AG10803 (cell line): ENCODE measurements around the gene RASA1.

Source experiments
- DNase-seq: peaks from one replicate; pipeline ENCODE4 v3.0.0; 2010; ENCODE audit warnings: low read depth
- H3K4me3 ChIP-seq: 2 replicates; pipeline ENCODE4 v1.5.1; 2011; ENCODE audit warnings: mild to moderate bottlenecking, low read length, control low read depth
- TF ChIP-seq, protein P1 (sequence below): conservative IDR thresholded peaks from 2 replicates; pipeline ENCODE4 v1.5.1; 2011; ENCODE audit warnings: mild to moderate bottlenecking, low read length, control low read depth, inconsistent platforms

Gene RASA1

DNA sequence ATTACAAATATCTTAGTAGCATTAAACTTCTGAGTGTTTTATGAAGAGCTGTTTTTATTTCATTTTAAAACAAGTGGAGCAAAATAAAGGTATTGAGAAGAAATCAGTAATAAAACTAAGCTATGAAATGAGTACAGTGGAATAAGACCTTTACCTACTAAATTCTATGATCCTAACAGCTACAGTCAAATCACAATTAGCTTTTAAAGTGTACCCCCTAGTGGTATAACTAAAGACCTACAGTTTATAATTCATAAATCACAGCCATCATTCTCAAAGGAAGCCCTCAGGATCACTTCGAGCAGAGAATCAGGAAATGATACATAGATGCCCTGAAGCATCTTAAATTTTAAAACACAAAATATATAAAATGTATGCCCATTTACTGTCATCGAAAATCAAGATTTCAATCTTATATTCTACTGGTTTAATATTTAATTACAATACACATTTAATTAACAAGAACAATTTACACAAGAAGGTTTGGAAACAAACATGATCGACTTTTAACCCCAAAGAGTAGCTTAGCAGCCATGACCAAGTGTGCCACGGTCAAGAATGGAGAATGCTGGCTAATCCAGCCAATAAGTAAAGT, 132.7 kb downstream of the RASA1 start:
- peak; percentile 45 for DNase-seq
- no peak overlapping the region for H3K4me3 ChIP-seq
- TF ChIP-seq, protein P1, sequence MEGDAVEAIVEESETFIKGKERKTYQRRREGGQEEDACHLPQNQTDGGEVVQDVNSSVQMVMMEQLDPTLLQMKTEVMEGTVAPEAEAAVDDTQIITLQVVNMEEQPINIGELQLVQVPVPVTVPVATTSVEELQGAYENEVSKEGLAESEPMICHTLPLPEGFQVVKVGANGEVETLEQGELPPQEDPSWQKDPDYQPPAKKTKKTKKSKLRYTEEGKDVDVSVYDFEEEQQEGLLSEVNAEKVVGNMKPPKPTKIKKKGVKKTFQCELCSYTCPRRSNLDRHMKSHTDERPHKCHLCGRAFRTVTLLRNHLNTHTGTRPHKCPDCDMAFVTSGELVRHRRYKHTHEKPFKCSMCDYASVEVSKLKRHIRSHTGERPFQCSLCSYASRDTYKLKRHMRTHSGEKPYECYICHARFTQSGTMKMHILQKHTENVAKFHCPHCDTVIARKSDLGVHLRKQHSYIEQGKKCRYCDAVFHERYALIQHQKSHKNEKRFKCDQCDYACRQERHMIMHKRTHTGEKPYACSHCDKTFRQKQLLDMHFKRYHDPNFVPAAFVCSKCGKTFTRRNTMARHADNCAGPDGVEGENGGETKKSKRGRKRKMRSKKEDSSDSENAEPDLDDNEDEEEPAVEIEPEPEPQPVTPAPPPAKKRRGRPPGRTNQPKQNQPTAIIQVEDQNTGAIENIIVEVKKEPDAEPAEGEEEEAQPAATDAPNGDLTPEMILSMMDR = peak; percentile 69

DNA sequence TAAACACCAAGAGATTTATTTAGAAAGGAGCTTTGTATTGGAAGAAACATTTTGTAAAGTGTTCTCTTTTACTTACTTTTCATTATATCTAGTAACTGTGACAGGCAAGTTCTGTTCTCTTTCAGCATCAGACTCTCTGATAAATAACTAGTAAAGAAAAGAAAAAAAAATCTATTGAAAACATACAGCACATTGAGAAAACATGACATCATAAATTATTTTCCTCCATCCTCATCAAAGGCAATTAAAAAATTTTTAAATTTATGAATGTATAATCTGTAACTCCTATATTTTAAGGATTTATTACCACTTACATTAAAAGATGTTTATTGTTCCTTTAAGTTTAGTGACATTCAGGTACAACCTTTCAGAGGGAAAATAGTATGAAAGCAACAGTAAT, 133.9 kb downstream of the RASA1 start:
- TF ChIP-seq, protein P1 = no peak
- H3K4me3 ChIP-seq = no peak overlapping the region
- no peak for DNase-seq

DNA sequence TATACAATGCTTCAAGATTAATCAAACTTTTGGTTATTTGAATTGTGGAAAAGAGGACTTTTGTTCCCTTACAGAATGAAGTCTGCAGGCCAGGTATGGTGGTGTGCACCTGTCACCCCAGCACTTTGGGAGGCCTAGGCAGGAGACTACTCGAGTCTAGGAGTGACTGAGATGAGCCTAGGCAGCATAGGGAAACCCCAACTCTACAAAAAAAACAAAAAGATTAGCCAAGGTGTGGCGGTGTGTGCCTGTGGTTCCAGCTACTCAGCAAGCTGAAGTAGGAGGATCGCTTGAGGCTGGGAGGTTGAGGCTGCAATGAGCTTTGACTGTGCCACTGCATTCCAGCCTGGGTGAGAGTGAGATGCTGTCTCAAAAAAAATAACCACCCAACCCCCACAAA, 135.7 kb downstream of the RASA1 start:
- no peak for DNase-seq
- TF ChIP-seq, protein P1 = no peak
- H3K4me3 ChIP-seq = no peak overlapping the region

DNA sequence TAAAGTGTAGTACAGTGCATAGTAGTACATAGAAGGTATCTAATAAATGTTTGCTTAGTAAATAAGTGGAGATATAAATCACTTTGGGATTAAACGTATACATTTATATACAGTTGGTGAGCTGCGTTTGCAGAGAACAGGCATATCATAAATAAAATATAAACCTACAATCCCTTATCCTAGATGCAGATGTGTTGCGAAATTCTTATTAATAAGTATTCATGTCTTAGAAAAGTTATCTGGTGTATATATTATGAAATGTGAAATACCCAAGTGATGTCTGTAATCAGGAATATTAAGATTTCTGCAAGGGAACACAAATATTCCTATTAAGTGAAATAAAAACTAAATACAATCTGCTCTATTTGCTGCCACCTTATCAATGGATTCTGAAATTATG, 136.2 kb downstream of the RASA1 start:
- TF ChIP-seq, protein P1 = no peak
- no peak for DNase-seq
- H3K4me3 ChIP-seq = no peak overlapping the region

DNA sequence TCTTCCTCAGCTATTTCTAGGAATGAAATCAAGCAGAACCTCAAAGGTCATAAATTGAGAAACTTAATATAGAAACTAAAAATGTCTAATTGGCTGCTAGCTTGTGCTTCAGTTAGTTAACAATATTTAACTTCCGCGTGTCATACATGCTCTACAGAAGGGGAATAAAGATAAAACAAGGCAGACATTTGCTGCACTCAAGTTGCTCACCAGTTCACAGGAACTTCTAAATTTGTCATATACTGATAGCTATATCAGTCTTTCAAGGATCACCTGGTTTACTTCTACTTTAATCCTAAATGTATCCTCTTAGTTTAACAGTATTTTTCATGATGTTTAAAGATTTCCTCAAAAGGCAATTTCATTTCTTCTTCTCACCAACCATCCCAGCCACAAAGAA, 136.7 kb downstream of the RASA1 start:
- DNase-seq = no peak
- TF ChIP-seq, protein P1 = no peak
- no peak overlapping the region for H3K4me3 ChIP-seq

DNA sequence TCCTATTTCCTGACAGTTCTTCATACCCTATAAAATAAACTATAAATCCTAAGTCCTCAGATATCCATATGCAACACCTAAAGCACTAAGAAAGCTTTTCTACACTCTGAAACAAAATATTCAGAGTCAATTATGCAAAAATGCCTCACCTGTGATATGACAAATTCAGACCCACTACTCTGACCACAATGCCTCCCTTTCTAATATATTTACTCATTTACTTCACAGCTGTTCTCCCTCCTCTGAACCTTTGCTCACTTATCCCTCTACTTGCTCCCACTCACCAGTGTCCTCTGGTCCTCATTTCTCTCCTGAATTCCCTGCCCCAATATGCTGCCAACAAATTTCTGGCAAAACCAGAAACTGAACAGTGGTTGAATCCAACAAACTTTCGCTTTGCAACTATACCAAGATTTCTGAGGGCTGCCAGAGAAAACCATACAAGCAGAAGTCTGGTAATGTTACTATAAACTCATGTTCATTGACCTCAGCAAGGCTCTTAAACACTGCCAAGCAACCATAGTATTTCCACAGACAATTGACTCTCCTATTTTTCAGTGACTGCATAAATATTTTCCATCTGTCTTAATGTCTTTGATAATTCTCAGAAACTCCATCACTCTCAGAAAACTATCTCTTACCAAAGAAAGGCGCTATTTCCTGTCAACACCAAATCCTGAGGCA, 137.9 kb downstream of the RASA1 start:
- H3K4me3 ChIP-seq = no peak overlapping the region
- TF ChIP-seq, protein P1 = no peak
- peak; percentile 13 for DNase-seq

DNA sequence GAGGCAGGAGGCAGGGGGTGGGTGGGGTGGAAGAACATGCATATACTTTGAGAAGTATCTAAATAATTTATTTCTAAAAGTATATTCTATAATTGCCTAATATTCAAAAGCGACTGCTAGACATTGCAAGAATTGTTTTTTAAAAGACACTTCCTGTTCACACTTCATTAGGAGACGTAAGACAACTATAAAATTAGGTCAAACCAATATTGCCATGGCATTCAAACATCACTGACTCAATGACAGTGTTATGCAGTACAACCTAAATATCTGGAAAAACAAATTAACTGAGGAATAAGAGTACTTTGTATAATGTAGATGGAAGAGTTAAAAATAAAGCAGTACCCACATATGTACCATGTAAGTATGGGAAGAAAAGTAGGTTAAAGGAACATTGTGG, 140.5 kb downstream of the RASA1 start:
- TF ChIP-seq, protein P1 = no peak
- no peak for DNase-seq
- H3K4me3 ChIP-seq = no peak overlapping the region
